ENCODE measurements around the gene PRKN.

GRCh38 chr6:161366301-161366923 lies 1361.2 kb downstream of the PRKN start:
- TF ChIP-seq, protein P1, sequence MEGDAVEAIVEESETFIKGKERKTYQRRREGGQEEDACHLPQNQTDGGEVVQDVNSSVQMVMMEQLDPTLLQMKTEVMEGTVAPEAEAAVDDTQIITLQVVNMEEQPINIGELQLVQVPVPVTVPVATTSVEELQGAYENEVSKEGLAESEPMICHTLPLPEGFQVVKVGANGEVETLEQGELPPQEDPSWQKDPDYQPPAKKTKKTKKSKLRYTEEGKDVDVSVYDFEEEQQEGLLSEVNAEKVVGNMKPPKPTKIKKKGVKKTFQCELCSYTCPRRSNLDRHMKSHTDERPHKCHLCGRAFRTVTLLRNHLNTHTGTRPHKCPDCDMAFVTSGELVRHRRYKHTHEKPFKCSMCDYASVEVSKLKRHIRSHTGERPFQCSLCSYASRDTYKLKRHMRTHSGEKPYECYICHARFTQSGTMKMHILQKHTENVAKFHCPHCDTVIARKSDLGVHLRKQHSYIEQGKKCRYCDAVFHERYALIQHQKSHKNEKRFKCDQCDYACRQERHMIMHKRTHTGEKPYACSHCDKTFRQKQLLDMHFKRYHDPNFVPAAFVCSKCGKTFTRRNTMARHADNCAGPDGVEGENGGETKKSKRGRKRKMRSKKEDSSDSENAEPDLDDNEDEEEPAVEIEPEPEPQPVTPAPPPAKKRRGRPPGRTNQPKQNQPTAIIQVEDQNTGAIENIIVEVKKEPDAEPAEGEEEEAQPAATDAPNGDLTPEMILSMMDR (IDR thresholded peaks at IDR 0.05; ENCODE audit: extremely low read depth in 1 of 2, insufficient read depth in 1 of 2, low read depth in 1 of 2, low read length in 2 of 2) = no peak
- no peak for TF ChIP-seq POLR2A (IDR thresholded peaks at IDR 0.05; ENCODE audit: low read depth, low read length)
- TF ChIP-seq POLR2AphosphoS5 (IDR thresholded peaks at IDR 0.05; ENCODE audit: insufficient read depth, low read depth, low read length) = no peak
- TF ChIP-seq MYC (IDR thresholded peaks at IDR 0.05; ENCODE audit: low read depth, low read length) = no peak
- TF ChIP-seq MAX (IDR thresholded peaks at IDR 0.05; ENCODE audit: insufficient read depth, insufficient read length) = no peak
- TF ChIP-seq EZH2 (IDR thresholded peaks at IDR 0.05; ENCODE audit: borderline replicate concordance, low read depth, low read length, severe bottlenecking) = no peak
- TF ChIP-seq JUN (IDR thresholded peaks at IDR 0.05; ENCODE audit: borderline replicate concordance, insufficient read depth, insufficient read length, low read depth) = no peak
- no peak for TF ChIP-seq FOS (IDR thresholded peaks at IDR 0.05; ENCODE audit: borderline replicate concordance, insufficient read depth, low read length)
- no peak for TF ChIP-seq GATA2 (IDR thresholded peaks at IDR 0.05; ENCODE audit: insufficient read depth, insufficient read length, low read depth, low read length)

All from endothelial cell of umbilical vein (primary cell).